ENCODE results near the gene DYDC2.
A peak's percentile ranks its signal among the peaks of the same experiment; 100 is the strongest.

DYDC2 gene

GRCh38 chr10:80371467-80371866 lies 14.9 kb downstream of the DYDC2 start:
- TF ChIP-seq RAD21 (IDR thresholded peaks at IDR 0.05; ENCODE audit: low read depth) (no peak), NFIC (IDR thresholded peaks at IDR 0.05) (no peak), REST (IDR thresholded peaks at IDR 0.05; ENCODE audit: low read depth) (no peak), TEAD4 (IDR thresholded peaks at IDR 0.05) (no peak), TAF1 (IDR thresholded peaks at IDR 0.05; ENCODE audit: low read depth) (no peak), EP300 (IDR thresholded peaks at IDR 0.05; ENCODE audit: borderline replicate concordance) (no peak), EGR1 (IDR thresholded peaks at IDR 0.05) (no peak), FOXM1 (IDR thresholded peaks at IDR 0.05; ENCODE audit: borderline replicate concordance, low read depth) (no peak), CEBPB (IDR thresholded peaks at IDR 0.05) (no peak), ZBTB7A (IDR thresholded peaks at IDR 0.05; ENCODE audit: low read depth) (no peak), USF1 (IDR thresholded peaks at IDR 0.05) (no peak), TCF12 (IDR thresholded peaks at IDR 0.05; ENCODE audit: low read depth) (no peak)

- TF ChIP-seq RAD21 (IDR thresholded peaks at IDR 0.05; ENCODE audit: low read depth) (0 out of 2 replicates have a peak, but pooled peaks have one; percentile 13), TEAD4 (IDR thresholded peaks at IDR 0.05) (0 out of 2 replicates have a peak, but pooled peaks have one; percentile 12), TCF12 (IDR thresholded peaks at IDR 0.05; ENCODE audit: low read depth) (peak; percentile 39; the same call in 1 of the 2 replicates), NFIC (IDR thresholded peaks at IDR 0.05) (no peak), CREB1 (IDR thresholded peaks at IDR 0.05; ENCODE audit: low read depth) (0 out of 2 replicates have a peak, but pooled peaks have one; percentile 10), REST (IDR thresholded peaks at IDR 0.05; ENCODE audit: low read depth) (no peak), EP300 (IDR thresholded peaks at IDR 0.05; ENCODE audit: borderline replicate concordance) (peak; percentile 60)
These were observed 16.1 kb downstream of the DYDC2 start for GRCh38 chr10:80372675-80373074.

GRCh38 chr10:80373502-80373901 lies 16.9 kb downstream of the DYDC2 start:
- TF ChIP-seq TAF1 (IDR thresholded peaks at IDR 0.05; ENCODE audit: low read depth) (no peak), NFIC (IDR thresholded peaks at IDR 0.05) (no peak), ZBTB7A (IDR thresholded peaks at IDR 0.05; ENCODE audit: low read depth) (no peak), MAX (IDR thresholded peaks at IDR 0.05) (no peak)

- TF ChIP-seq ZBTB7A (IDR thresholded peaks at IDR 0.05; ENCODE audit: low read depth) (no peak), EGR1 (IDR thresholded peaks at IDR 0.05) (no peak), TCF12 (IDR thresholded peaks at IDR 0.05; ENCODE audit: low read depth) (no peak), EP300 (IDR thresholded peaks at IDR 0.05; ENCODE audit: borderline replicate concordance) (no peak), NFIC (IDR thresholded peaks at IDR 0.05) (no peak), YY1 (IDR thresholded peaks at IDR 0.05; ENCODE audit: low read depth) (no peak), TAF1 (IDR thresholded peaks at IDR 0.05; ENCODE audit: low read depth) (no peak), REST (IDR thresholded peaks at IDR 0.05; ENCODE audit: low read depth) (no peak), CEBPB (IDR thresholded peaks at IDR 0.05) (no peak), FOXM1 (IDR thresholded peaks at IDR 0.05; ENCODE audit: borderline replicate concordance, low read depth) (no peak), TEAD4 (IDR thresholded peaks at IDR 0.05) (no peak), MAX (IDR thresholded peaks at IDR 0.05) (no peak), RAD21 (IDR thresholded peaks at IDR 0.05; ENCODE audit: low read depth) (no peak), USF1 (IDR thresholded peaks at IDR 0.05) (no peak)
These were observed 23.1 kb downstream of the DYDC2 start for GRCh38 chr10:80379701-80380100.

- TF ChIP-seq CEBPB (IDR thresholded peaks at IDR 0.05) (no peak), USF1 (IDR thresholded peaks at IDR 0.05) (no peak), FOXM1 (IDR thresholded peaks at IDR 0.05; ENCODE audit: borderline replicate concordance, low read depth) (no peak), MAX (IDR thresholded peaks at IDR 0.05) (no peak), TEAD4 (IDR thresholded peaks at IDR 0.05) (no peak), EGR1 (IDR thresholded peaks at IDR 0.05) (no peak), NFIC (IDR thresholded peaks at IDR 0.05) (no peak), ZBTB7A (IDR thresholded peaks at IDR 0.05; ENCODE audit: low read depth) (no peak), YY1 (IDR thresholded peaks at IDR 0.05; ENCODE audit: low read depth) (no peak), TAF1 (IDR thresholded peaks at IDR 0.05; ENCODE audit: low read depth) (no peak), REST (IDR thresholded peaks at IDR 0.05; ENCODE audit: low read depth) (no peak), EP300 (IDR thresholded peaks at IDR 0.05; ENCODE audit: borderline replicate concordance) (no peak), TCF12 (IDR thresholded peaks at IDR 0.05; ENCODE audit: low read depth) (no peak), CREB1 (IDR thresholded peaks at IDR 0.05; ENCODE audit: low read depth) (no peak), RAD21 (IDR thresholded peaks at IDR 0.05; ENCODE audit: low read depth) (no peak)
These were observed 23.6 kb downstream of the DYDC2 start for GRCh38 chr10:80380185-80380584.

Measured in Ishikawa (cell line).